ENCODE data around the gene SLC6A20.
"Not testable (repeated sequence)": the region's sequence is repeated elsewhere in the genome, so short reads cannot be mapped to it uniquely, and the experiment has no call there.

SLC6A20 gene

GRCh38 chr3:45754461-45754860 is 41.9 kb downstream of the SLC6A20 start:
- DNase-seq, result no peak

- DNase-seq, result no peak
Observed at GRCh38 chr3:45753095-45753494, 43.2 kb downstream of the SLC6A20 start.

GRCh38 chr3:45751537-45752242 is 44.6 kb downstream of the SLC6A20 start:
- no peak for DNase-seq

DNA sequence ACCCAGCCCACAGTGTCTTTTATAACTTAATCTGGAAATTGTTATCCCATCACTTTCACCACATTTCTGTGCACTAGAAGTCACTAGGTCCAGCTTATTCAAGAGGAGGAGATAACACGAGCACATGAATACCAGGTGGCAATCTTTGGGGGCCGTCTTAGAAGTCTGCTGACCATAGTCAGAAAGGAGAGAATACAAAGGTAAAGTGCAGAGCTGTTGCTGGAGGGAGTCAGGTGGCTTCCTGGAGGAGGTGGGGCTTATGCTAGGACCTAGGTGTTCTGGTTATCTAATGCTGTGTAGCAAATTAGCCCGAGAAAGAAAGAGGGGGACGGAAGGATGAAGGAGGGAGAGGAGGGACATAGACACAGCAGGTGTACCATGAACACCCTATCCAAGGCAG is 46.5 kb downstream of the SLC6A20 start:
- DNase-seq, result no peak

GRCh38 chr3:45749036-45749600 is 47.2 kb downstream of the SLC6A20 start:
- DNase-seq, result not testable (repeated sequence)

DNA sequence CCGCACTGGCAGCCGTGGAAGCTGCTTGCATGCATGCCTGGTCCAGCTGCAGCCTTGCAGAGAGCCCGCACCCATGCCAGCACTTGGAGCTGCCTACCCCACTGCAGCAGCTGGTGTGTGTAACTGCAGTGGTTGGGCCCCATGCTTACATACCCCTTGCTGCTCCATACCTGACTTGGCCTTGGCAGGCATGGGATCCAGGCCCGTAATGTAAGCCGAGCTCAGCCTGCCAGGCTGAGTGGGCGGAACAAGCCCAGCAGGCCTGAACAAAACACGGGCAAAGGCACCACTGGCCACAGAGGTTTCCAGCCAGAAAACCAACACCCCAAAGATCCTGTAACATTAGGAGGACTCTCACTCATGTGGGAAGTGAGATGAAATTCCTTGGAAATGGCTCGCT is 48.3 kb downstream of the SLC6A20 start:
- no peak for DNase-seq

- DNase-seq, result no peak
Observed at GRCh38 chr3:45746777-45747622, 49.3 kb downstream of the SLC6A20 start.

DNA sequence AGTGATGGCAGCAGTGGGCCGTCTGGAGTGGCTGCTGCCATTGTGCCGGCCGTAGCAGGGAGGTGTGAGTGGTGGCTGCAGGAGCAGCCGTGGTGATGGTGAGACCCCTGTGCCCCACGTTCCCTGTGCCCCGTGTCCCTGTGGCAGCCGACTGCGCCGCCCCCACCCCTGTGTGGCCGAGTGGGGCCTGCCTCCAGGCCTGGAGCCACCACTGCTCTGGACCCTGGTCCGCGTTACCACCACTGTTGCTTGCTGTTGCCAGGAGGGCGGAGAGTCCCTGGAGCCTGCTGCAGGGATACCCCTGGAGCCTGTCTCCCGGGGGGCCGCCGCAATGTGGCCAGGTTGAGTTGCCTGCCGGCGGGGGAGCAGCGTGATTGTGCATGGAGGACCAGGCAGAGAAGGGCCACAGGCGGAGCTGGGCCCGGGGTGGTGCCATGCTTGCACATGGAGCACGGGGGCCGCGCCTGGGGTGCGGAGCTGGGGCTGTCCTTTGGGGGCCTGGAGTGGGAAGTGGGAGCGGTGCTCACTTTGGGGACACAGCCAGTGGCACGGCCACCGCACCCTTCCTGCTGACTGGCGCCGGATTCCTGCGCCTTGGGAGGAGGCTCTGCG is 50.1 kb downstream of the SLC6A20 start:
- no peak for DNase-seq

GRCh38 chr3:45742461-45743089 is 53.8 kb downstream of the SLC6A20 start:
- no peak for DNase-seq

- DNase-seq, result no peak
Observed at GRCh38 chr3:45741742-45742460, 54.4 kb downstream of the SLC6A20 start.

- no peak for DNase-seq
Observed at GRCh38 chr3:45741247-45741646, 55.1 kb downstream of the SLC6A20 start.

DNA sequence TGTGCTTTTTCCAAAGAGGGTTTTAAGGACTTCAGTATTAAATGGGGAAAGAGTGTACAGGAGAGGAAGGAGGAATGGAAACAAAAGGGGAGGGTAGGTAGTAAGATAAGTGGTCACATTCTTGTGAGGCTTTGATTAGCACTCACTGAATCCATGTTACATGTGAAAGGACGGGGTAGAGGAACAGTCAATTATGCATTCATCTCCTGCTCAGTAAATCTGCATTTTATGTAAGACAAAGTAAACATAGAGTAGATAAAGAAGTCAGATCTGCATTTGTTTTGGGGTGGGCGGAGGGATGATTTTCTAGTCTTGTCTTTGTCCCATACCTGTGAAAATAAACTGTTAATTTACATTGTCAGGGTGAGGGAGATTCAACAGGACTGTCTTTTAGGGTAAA is 56.3 kb downstream of the SLC6A20 start:
- DNase-seq, result no peak

GRCh38 chr3:45737234-45737633 is 59.1 kb downstream of the SLC6A20 start:
- no peak for DNase-seq

GRCh38 chr3:45736707-45737106 is 59.6 kb downstream of the SLC6A20 start:
- DNase-seq, result no peak

- DNase-seq, result no peak
Observed at GRCh38 chr3:45730409-45731154, 65.8 kb downstream of the SLC6A20 start.

DNA sequence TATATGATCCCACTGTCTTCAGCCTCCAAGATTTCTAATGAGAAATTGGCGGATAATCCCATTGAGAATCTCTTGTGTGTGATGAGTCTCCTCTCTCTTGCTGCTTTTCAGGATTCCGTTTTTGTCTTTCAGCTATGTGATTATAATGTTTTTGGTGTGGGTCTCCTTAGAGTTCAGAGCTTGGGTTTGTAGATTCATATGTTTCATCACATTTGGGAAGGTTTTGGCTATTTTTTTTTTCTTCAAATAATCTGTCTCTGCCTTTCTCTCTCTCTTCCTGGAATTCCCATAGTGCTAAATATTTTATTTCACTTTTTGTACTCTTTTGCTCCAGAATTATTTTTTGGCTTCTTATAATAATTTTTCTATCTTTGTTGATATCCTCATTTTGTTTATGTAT is 66.7 kb downstream of the SLC6A20 start:
- DNase-seq, result no peak

DNA sequence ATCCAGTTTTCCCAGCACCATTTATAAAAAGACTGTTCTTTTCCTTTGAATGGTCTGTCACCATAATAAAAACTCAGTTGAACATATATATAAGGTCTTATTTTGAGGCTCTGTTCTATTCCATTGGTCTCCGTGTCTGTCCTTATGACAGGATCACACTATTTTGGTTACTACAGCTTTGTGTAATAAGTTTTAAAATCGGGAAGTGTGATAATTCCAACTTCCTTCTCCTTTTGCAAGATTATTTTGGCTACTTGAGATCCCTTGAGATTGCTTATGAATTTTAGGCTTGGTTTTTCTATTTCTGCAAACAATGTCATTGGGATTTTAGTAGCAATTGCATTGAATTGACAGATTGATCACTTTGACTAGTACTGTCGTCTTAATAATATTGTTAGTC is 71.4 kb downstream of the SLC6A20 start:
- DNase-seq, result no peak

- no peak for DNase-seq
Observed at GRCh38 chr3:45719655-45720487, 76.5 kb downstream of the SLC6A20 start.

- no peak for DNase-seq
Observed at GRCh38 chr3:45716790-45717336, 79.5 kb downstream of the SLC6A20 start.

DNA sequence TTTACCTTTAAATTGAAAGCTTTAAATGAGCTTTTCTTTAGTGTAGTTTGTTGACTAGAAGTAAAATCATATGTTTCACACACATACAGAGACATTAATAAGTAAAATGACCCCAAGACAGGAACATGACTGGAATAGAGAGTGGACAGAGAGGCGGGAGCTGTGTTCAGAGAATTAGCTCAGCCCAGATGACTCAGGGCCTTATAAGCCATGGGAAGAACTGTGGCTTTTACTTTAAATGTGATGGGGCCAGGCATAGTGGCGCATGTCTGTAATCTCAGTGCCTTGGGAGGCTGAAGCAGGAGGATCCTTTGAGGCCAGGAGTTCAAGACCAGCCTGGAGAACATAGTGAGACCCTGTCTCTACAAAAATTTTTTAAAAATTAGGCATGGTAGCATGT is 80.4 kb downstream of the SLC6A20 start:
- no peak for DNase-seq

Measured in SHP77 treated with DMSO at 0.1 percent for 48 hours (cell line).